Heart left ventricle (tissue), 13 donors: ENCODE results near the gene SSBP3.

Experiments
- POLR2A ChIP-seq, 2 donors: fragments of 450-650 bp; IDR thresholded peaks; one replicate each; pipeline ENCODE4 v1.6.1; 2017; ENCODE audit warnings: antibody characterized with exemption in 2 of 2, mild to moderate bottlenecking in 2 of 2, moderate library complexity in 2 of 2
- TF ChIP-seq, protein P1 (sequence below), 12 donors: fragments of 200-600 bp; sonication (generic) in 4 of 12; IDR thresholded peaks; one replicate each; pipeline versions ENCODE4 v1.5.0 to v1.8.0; 2018 to 2022; ENCODE audit warnings: antibody characterized with exemption in 12 of 12, mild to moderate bottlenecking in 5 of 12
- donor health status: ischemic (EF 13 %, LVEDD 7.1; RV severe dilation, severe dysfunction).
- donor health status: DM: no; HTN: yes; CAD: no.
- donor health status: DM: no; HTN: no; CAD: no.
- donor health status: ischemic (EF 25% LVEDD 6.9; RV normal size, moderate dysfunction).
- donor health status: ischemic (EF 25% LVEDD 5.7; RV mildly dilated, moderate dysfunction).
- donor health status: ischemic (EF 35%, LVEDD 5.7; RV mildly dilated, moderate dysfunction).
- donor health status: nonischemic (EF 11% LVEDD 7.7; RV severe dilation, severe dysfunction).
- donor health status: DM: yes; HTN: yes; CAD: no.
- donor health status: PGD.
- donor health status: ischemic (EF 29% LVEDD 5.4; RV normal size, mild dysfunction).
- donor health status: nonischemic (EF 23%, LVEDD 6.1; RV moderate dilation, normal function).

DNA sequence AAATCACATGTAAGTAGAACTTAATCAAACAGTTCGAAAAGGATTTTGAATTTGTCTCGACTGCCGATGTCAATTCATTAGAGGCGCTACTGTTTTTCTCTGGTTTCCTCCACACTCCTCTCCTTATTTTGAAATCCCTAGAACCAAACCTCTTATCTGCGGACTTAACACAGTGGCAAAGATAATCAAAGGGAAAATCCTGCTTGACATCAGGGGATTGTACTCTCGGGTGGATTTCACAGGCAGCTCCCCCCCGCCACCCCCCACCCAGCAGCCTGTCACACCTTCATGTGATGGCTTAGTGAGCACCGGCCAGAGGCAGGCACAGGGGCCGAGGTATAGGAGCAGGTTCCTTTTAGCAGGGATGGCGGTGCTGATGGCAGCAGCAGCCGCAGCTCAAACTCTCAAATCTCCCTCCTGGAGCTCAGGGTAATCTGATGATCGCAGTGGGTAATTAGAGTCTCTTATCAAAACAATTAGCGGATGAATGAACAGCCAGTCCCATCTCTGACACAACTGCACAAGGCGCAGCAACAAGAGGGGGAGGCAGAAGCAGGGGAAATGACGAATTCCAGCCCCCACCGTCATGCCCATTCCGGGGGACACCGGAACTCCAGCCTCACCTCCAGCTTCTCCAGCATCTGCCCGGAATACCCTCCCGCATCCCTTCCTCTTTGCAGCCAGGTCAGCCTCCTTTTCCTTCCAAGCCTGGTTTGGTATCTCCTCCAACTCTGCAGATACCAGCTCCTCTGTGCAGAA, 80.3 kb downstream of the SSBP3 start:
- TF ChIP-seq, protein P1, sequence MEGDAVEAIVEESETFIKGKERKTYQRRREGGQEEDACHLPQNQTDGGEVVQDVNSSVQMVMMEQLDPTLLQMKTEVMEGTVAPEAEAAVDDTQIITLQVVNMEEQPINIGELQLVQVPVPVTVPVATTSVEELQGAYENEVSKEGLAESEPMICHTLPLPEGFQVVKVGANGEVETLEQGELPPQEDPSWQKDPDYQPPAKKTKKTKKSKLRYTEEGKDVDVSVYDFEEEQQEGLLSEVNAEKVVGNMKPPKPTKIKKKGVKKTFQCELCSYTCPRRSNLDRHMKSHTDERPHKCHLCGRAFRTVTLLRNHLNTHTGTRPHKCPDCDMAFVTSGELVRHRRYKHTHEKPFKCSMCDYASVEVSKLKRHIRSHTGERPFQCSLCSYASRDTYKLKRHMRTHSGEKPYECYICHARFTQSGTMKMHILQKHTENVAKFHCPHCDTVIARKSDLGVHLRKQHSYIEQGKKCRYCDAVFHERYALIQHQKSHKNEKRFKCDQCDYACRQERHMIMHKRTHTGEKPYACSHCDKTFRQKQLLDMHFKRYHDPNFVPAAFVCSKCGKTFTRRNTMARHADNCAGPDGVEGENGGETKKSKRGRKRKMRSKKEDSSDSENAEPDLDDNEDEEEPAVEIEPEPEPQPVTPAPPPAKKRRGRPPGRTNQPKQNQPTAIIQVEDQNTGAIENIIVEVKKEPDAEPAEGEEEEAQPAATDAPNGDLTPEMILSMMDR (IDR thresholded peaks at IDR 0.05), result no peak
- TF ChIP-seq POLR2A (IDR thresholded peaks at IDR 0.05), result no peak
